ENCODE measurements around the gene PGAP6. TPM values are rescaled to one million over a fixed set of nuclear protein-coding genes. Genes with fewer than 3 reads are reported as not detected.
A peak's percentile ranks its signal among the peaks of the same experiment; 100 is the strongest.

PGAP6 gene
- total and polyA plus RNA-seq, 2 of the 4 experiments (the other 2 are of a cell fraction) = 49.1 to 124 TPM

DNA sequence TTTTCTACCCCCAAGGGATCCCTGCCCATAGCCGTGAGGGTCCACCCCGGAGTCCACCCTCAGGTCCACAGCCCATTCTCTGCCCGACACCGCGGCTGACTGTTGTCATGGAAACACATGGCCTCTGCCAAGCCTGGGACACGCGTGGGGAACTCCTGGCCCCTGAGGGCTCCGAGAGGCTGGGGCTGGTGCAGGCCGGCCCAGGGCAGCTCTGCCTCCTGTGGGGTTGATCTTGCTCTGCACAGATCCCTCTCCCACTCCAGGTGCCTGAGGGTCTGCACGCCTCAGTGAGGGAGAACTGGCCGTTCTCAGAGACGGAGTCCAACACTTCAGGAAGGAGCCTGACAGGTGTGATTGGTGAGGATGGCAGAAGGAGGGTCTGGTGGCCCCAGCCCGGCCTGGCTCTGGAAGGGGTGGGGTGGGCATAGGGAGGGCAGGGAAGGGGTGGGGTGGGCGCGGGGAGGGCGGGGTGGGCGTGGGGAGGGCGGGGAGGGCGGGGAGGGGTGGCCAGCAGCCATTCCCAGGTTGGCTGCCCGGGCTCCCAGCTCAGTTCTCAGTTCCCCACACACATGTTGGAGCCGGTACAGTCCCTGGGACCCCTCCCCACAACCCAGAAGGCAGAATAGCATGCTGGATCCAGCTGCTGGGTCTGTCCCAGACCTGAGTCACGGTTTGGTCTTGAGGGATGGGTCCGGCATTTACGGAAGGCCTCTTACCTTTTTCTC, 17.9 kb downstream of the PGAP6 start:
- peak overlapping the region; percentile 43 for H2AFZ ChIP-seq (replicated peaks; ENCODE audit: low read length, poor library complexity)
- H3K36me3 ChIP-seq (ENCODE audit: control insufficient read depth, insufficient read depth, low read length) = peaks cover 26% of the 10 kb centered on the region
- H2BK120ac ChIP-seq (ENCODE audit: low read depth, low read length) = no peak overlapping the region
- H3K4me2 ChIP-seq (ENCODE audit: low read depth, low read length) = no peak overlapping the region
- H3K14ac ChIP-seq (replicated peaks; ENCODE audit: low read depth, low read length) = no peak overlapping the region
- H3K4ac ChIP-seq (ENCODE audit: low read depth, low read length) = no peak overlapping the region
- no peak for DNase-seq
- ChIA-PET POLR2A (ENCODE audit: unreplicated experiment) (no interaction called here), CTCF (no interaction called here)
- H2BK15ac ChIP-seq (ENCODE audit: low read depth, low read length) = no peak overlapping the region
- H3K27ac ChIP-seq (ENCODE audit: insufficient read depth, low read length) = no peak overlapping the region
- H4K8ac ChIP-seq (ENCODE audit: low read depth in 2 of 2, low read length in 2 of 2) = no peak overlapping the region
- no peaks in the 10 kb centered on the region for H4K20me1 ChIP-seq (ENCODE audit: insufficient read depth, low read length)
- no peak overlapping the region for H4K91ac ChIP-seq (ENCODE audit: insufficient read depth, low read depth, low read length)
- no peaks in the 10 kb centered on the region for H3K9me3 ChIP-seq (ENCODE audit: control insufficient read depth, insufficient read depth, low read length)
- BruUV-seq (replicated peaks) = no TSS peak
- no peak overlapping the region for H3K23ac ChIP-seq (ENCODE audit: low read depth, low read length)
- dilution Hi-C loops (cut with HindIII; ENCODE audit: low sequenced_read_pairs, unreplicated experiment) (no loop called here), intact Hi-C loops (cut with micrococcal nuclease) (no loop called here), in situ Hi-C loops (cut with MboI; ENCODE audit: low sequenced_read_pairs) (no loop called here)
- H3K79me1 ChIP-seq (ENCODE audit: low read depth in 1 of 2, low read length in 2 of 2) = peaks cover 2% of the 10 kb centered on the region in 2 experiments; a peak in 2 of 4 replicates
- no peaks in the 10 kb centered on the region for H3K27me3 ChIP-seq (ENCODE audit: control insufficient read depth, insufficient read depth, low read length)
- no peak overlapping the region for H4K5ac ChIP-seq (ENCODE audit: low read depth, low read length)
- no peak overlapping the region for H3K56ac ChIP-seq (ENCODE audit: extremely low read depth, insufficient read depth, low read length)
- WGBS, 2 experiments (ENCODE audit: extremely low coverage in 2 of 2, insufficient read length in 1 of 2) = 44% methylated on average over 10 of the region's 24 CpGs; no CpG with 5 or more reads in 1 of the 2 experiments
- no peak overlapping the region for H3K9ac ChIP-seq (ENCODE audit: low read depth, low read length)
- no peak for ATAC-seq (ENCODE audit: low read depth)
- H2BK5ac ChIP-seq (ENCODE audit: low read depth, low read length, poor library complexity, severe bottlenecking) = no peak overlapping the region
- H2AK9ac ChIP-seq (replicated peaks; ENCODE audit: low read depth, low read length, poor library complexity) = peak overlapping the region; percentile 16
- no peak overlapping the region for H2AK5ac ChIP-seq (ENCODE audit: low read depth, low read length)
- no peak overlapping the region for H3K4me3 ChIP-seq (ENCODE audit: insufficient read depth, low read depth, low read length)
- no peak overlapping the region for H2BK20ac ChIP-seq (ENCODE audit: low read depth, low read length)
- no peaks in the 10 kb centered on the region for H3K4me1 ChIP-seq (ENCODE audit: control insufficient read depth, insufficient read depth, low read length)
- H3K18ac ChIP-seq (ENCODE audit: low read depth, low read length) = no peak overlapping the region
- TF ChIP-seq FOS (IDR thresholded peaks at IDR 0.05; ENCODE audit: low read depth, low read length) = no peak
- TF ChIP-seq, protein P1, sequence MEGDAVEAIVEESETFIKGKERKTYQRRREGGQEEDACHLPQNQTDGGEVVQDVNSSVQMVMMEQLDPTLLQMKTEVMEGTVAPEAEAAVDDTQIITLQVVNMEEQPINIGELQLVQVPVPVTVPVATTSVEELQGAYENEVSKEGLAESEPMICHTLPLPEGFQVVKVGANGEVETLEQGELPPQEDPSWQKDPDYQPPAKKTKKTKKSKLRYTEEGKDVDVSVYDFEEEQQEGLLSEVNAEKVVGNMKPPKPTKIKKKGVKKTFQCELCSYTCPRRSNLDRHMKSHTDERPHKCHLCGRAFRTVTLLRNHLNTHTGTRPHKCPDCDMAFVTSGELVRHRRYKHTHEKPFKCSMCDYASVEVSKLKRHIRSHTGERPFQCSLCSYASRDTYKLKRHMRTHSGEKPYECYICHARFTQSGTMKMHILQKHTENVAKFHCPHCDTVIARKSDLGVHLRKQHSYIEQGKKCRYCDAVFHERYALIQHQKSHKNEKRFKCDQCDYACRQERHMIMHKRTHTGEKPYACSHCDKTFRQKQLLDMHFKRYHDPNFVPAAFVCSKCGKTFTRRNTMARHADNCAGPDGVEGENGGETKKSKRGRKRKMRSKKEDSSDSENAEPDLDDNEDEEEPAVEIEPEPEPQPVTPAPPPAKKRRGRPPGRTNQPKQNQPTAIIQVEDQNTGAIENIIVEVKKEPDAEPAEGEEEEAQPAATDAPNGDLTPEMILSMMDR (conservative IDR thresholded peaks at IDR 0.05; ENCODE audit: low read depth, low read length) = no peak
- no peak for TF ChIP-seq SMC3 (IDR thresholded peaks at IDR 0.05; ENCODE audit: low read depth, low read length)
- TF ChIP-seq, protein P2, sequence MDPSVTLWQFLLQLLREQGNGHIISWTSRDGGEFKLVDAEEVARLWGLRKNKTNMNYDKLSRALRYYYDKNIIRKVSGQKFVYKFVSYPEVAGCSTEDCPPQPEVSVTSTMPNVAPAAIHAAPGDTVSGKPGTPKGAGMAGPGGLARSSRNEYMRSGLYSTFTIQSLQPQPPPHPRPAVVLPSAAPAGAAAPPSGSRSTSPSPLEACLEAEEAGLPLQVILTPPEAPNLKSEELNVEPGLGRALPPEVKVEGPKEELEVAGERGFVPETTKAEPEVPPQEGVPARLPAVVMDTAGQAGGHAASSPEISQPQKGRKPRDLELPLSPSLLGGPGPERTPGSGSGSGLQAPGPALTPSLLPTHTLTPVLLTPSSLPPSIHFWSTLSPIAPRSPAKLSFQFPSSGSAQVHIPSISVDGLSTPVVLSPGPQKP (IDR thresholded peaks at IDR 0.05; ENCODE audit: borderline replicate concordance, low read depth, low read length) = no peak
- no peak for TF ChIP-seq MAFK (IDR thresholded peaks at IDR 0.05; ENCODE audit: low read depth, low read length)
- no peak for TF ChIP-seq CHD1 (IDR thresholded peaks at IDR 0.05; ENCODE audit: low read depth, low read length)
- no peak for TF ChIP-seq POLR2A (IDR thresholded peaks at IDR 0.05; ENCODE audit: low read depth, low read length)
- TF ChIP-seq MAZ (IDR thresholded peaks at IDR 0.05; ENCODE audit: borderline replicate concordance, low read depth, low read length) = no peak
- TF ChIP-seq MXI1 (IDR thresholded peaks at IDR 0.05; ENCODE audit: borderline replicate concordance, low read depth, low read length) = no peak
- TF ChIP-seq, protein P3, sequence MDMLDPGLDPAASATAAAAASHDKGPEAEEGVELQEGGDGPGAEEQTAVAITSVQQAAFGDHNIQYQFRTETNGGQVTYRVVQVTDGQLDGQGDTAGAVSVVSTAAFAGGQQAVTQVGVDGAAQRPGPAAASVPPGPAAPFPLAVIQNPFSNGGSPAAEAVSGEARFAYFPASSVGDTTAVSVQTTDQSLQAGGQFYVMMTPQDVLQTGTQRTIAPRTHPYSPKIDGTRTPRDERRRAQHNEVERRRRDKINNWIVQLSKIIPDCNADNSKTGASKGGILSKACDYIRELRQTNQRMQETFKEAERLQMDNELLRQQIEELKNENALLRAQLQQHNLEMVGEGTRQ (IDR thresholded peaks at IDR 0.05; ENCODE audit: low read depth, low read length) = no peak
- no peak for TF ChIP-seq RFX5 (IDR thresholded peaks at IDR 0.05; ENCODE audit: low read depth, low read length)
- H3K9me1 ChIP-seq (ENCODE audit: insufficient read depth, low read length) = no peaks in the 10 kb centered on the region
